ENCODE results near the gene GNAO1.

GNAO1 gene

GRCh38 chr16:56356276-56357240 lies 165.3 kb downstream of the GNAO1 start:
- Histone ChIP-seq H3K56ac (ENCODE audit: low read length) (peak overlapping the region; percentile 88), H3K4ac (ENCODE audit: low read depth, low read length) (no peak overlapping the region), H2AK5ac (ENCODE audit: low read length) (no peak overlapping the region), H4K5ac (ENCODE audit: low read length) (no peak overlapping the region), H3K9ac (ENCODE audit: low read length) (peak overlapping the region; percentile 66), H3K27me3 (ENCODE audit: insufficient read depth, low read length, poor library complexity) (no peaks in the 10 kb centered on the region), H4K8ac (ENCODE audit: low read depth, low read length) (no peak overlapping the region), H3K27ac (ENCODE audit: low read depth, low read length) (peak overlapping the region; percentile 50), H3K23ac (ENCODE audit: low read length) (no peak overlapping the region), H2BK5ac (ENCODE audit: low read length) (no peak overlapping the region), H3K4me2 (ENCODE audit: low read length) (peak overlapping the region; percentile 31), H3K4me1 (ENCODE audit: control insufficient read depth, low read depth, low read length) (peaks cover 6% of the 10 kb centered on the region), H3K4me3 (ENCODE audit: low read length) (no peak overlapping the region), H2BK120ac (ENCODE audit: low read depth, low read length) (no peak overlapping the region), H3K36me3 (ENCODE audit: control insufficient read depth, insufficient read depth, low read length) (no peaks in the 10 kb centered on the region), H3K79me1 (ENCODE audit: low read length) (no peaks in the 10 kb centered on the region), H2BK15ac (replicated peaks; ENCODE audit: low read depth) (no peak overlapping the region), H3K79me2 (ENCODE audit: control insufficient read depth, insufficient read depth, low read length) (no peaks in the 10 kb centered on the region), H3K18ac (ENCODE audit: low read length) (no peak overlapping the region)
- DNase-seq: peak; percentile 96
- no CpG with 5 or more reads among the region's 33 CpGs for WGBS (ENCODE audit: extremely low coverage, insufficient coverage, low lambda C conversion rate)

GRCh38 chr16:56357241-56357764 lies 166.0 kb downstream of the GNAO1 start:
- WGBS (ENCODE audit: extremely low coverage, insufficient coverage, low lambda C conversion rate): no CpG with 5 or more reads among the region's 13 CpGs
- Histone ChIP-seq H2BK120ac (ENCODE audit: low read depth, low read length) (no peak overlapping the region), H3K4me2 (ENCODE audit: low read length) (no peak overlapping the region), H3K79me1 (ENCODE audit: low read length) (no peaks in the 10 kb centered on the region), H4K5ac (ENCODE audit: low read length) (no peak overlapping the region), H3K27ac (ENCODE audit: low read depth, low read length) (no peak overlapping the region), H3K36me3 (ENCODE audit: control insufficient read depth, insufficient read depth, low read length) (no peaks in the 10 kb centered on the region), H3K4me3 (ENCODE audit: low read length) (no peak overlapping the region), H4K8ac (ENCODE audit: low read depth, low read length) (peak overlapping the region; percentile 1), H3K27me3 (ENCODE audit: insufficient read depth, low read length, poor library complexity) (no peaks in the 10 kb centered on the region), H3K9ac (ENCODE audit: low read length) (peak overlapping the region; percentile 35), H2BK5ac (ENCODE audit: low read length) (peak overlapping the region; percentile 4), H3K4me1 (ENCODE audit: control insufficient read depth, low read depth, low read length) (peaks cover 6% of the 10 kb centered on the region), H3K23ac (ENCODE audit: low read length) (no peak overlapping the region), H3K79me2 (ENCODE audit: control insufficient read depth, insufficient read depth, low read length) (no peaks in the 10 kb centered on the region), H2AK5ac (ENCODE audit: low read length) (no peak overlapping the region), H2BK15ac (replicated peaks; ENCODE audit: low read depth) (no peak overlapping the region), H3K4ac (ENCODE audit: low read depth, low read length) (no peak overlapping the region), H3K56ac (ENCODE audit: low read length) (peak overlapping the region; percentile 54), H3K18ac (ENCODE audit: low read length) (peak overlapping the region; percentile 42)
- DNase-seq: peak; percentile 29

- Histone ChIP-seq H3K4me3 (ENCODE audit: low read length) (no peak overlapping the region), H3K23ac (ENCODE audit: low read length) (no peak overlapping the region), H2BK5ac (ENCODE audit: low read length) (no peak overlapping the region), H2BK120ac (ENCODE audit: low read depth, low read length) (no peak overlapping the region), H3K27ac (ENCODE audit: low read depth, low read length) (no peak overlapping the region), H3K18ac (ENCODE audit: low read length) (peak overlapping the region; percentile 42), H3K27me3 (ENCODE audit: insufficient read depth, low read length, poor library complexity) (no peaks in the 10 kb centered on the region), H2AK5ac (ENCODE audit: low read length) (no peak overlapping the region), H3K4ac (ENCODE audit: low read depth, low read length) (no peak overlapping the region), H4K8ac (ENCODE audit: low read depth, low read length) (no peak overlapping the region), H2BK15ac (replicated peaks; ENCODE audit: low read depth) (no peak overlapping the region), H3K56ac (ENCODE audit: low read length) (peak overlapping the region; percentile 54), H3K4me1 (ENCODE audit: control insufficient read depth, low read depth, low read length) (peaks cover 6% of the 10 kb centered on the region), H3K36me3 (ENCODE audit: control insufficient read depth, insufficient read depth, low read length) (no peaks in the 10 kb centered on the region), H3K9ac (ENCODE audit: low read length) (no peak overlapping the region), H3K79me1 (ENCODE audit: low read length) (no peaks in the 10 kb centered on the region), H3K79me2 (ENCODE audit: control insufficient read depth, insufficient read depth, low read length) (no peaks in the 10 kb centered on the region), H3K4me2 (ENCODE audit: low read length) (no peak overlapping the region), H4K5ac (ENCODE audit: low read length) (no peak overlapping the region)
- DNase-seq: peak; percentile 60
- no CpG with 5 or more reads among the region's 13 CpGs for WGBS (ENCODE audit: extremely low coverage, insufficient coverage, low lambda C conversion rate)
Measured at GRCh38 chr16:56357765-56358322, 166.6 kb downstream of the GNAO1 start.

- no CpG with 5 or more reads among the region's 15 CpGs for WGBS (ENCODE audit: extremely low coverage, insufficient coverage, low lambda C conversion rate)
- DNase-seq: no peak
- Histone ChIP-seq H3K27ac (ENCODE audit: low read depth, low read length) (no peak overlapping the region), H3K18ac (ENCODE audit: low read length) (no peak overlapping the region), H4K5ac (ENCODE audit: low read length) (no peak overlapping the region), H2BK15ac (replicated peaks; ENCODE audit: low read depth) (no peak overlapping the region), H3K4me3 (ENCODE audit: low read length) (no peak overlapping the region), H3K27me3 (ENCODE audit: insufficient read depth, low read length, poor library complexity) (no peaks in the 10 kb centered on the region), H3K56ac (ENCODE audit: low read length) (no peak overlapping the region), H3K9ac (ENCODE audit: low read length) (no peak overlapping the region), H3K4me1 (ENCODE audit: control insufficient read depth, low read depth, low read length) (peaks cover 6% of the 10 kb centered on the region), H3K4ac (ENCODE audit: low read depth, low read length) (no peak overlapping the region), H3K36me3 (ENCODE audit: control insufficient read depth, insufficient read depth, low read length) (no peaks in the 10 kb centered on the region), H2BK120ac (ENCODE audit: low read depth, low read length) (no peak overlapping the region), H2AK5ac (ENCODE audit: low read length) (no peak overlapping the region), H3K79me2 (ENCODE audit: control insufficient read depth, insufficient read depth, low read length) (no peaks in the 10 kb centered on the region), H2BK5ac (ENCODE audit: low read length) (no peak overlapping the region), H3K79me1 (ENCODE audit: low read length) (no peaks in the 10 kb centered on the region), H4K8ac (ENCODE audit: low read depth, low read length) (no peak overlapping the region), H3K4me2 (ENCODE audit: low read length) (no peak overlapping the region), H3K23ac (ENCODE audit: low read length) (no peak overlapping the region)
Measured at GRCh38 chr16:56360117-56361008, 169.1 kb downstream of the GNAO1 start.

- Histone ChIP-seq H3K36me3 (ENCODE audit: control insufficient read depth, insufficient read depth, low read length) (peaks cover 2% of the 10 kb centered on the region), H4K5ac (ENCODE audit: low read length) (no peak overlapping the region), H4K8ac (ENCODE audit: low read depth, low read length) (no peak overlapping the region), H3K4ac (ENCODE audit: low read depth, low read length) (no peak overlapping the region), H3K27me3 (ENCODE audit: insufficient read depth, low read length, poor library complexity) (no peaks in the 10 kb centered on the region), H3K23ac (ENCODE audit: low read length) (no peak overlapping the region), H3K79me2 (ENCODE audit: control insufficient read depth, insufficient read depth, low read length) (no peaks in the 10 kb centered on the region), H3K4me1 (ENCODE audit: control insufficient read depth, low read depth, low read length) (peaks cover 2% of the 10 kb centered on the region), H3K18ac (ENCODE audit: low read length) (no peak overlapping the region), H2AK5ac (ENCODE audit: low read length) (no peak overlapping the region), H2BK120ac (ENCODE audit: low read depth, low read length) (no peak overlapping the region), H2BK5ac (ENCODE audit: low read length) (no peak overlapping the region), H2BK15ac (replicated peaks; ENCODE audit: low read depth) (no peak overlapping the region), H3K9ac (ENCODE audit: low read length) (no peak overlapping the region), H3K4me2 (ENCODE audit: low read length) (no peak overlapping the region), H3K56ac (ENCODE audit: low read length) (no peak overlapping the region), H3K4me3 (ENCODE audit: low read length) (no peak overlapping the region), H3K79me1 (ENCODE audit: low read length) (no peaks in the 10 kb centered on the region), H3K27ac (ENCODE audit: low read depth, low read length) (no peak overlapping the region)
- DNase-seq: no peak
- WGBS (ENCODE audit: extremely low coverage, insufficient coverage, low lambda C conversion rate): no CpG with 5 or more reads among the region's 15 CpGs
Measured at GRCh38 chr16:56362057-56362655, 170.9 kb downstream of the GNAO1 start.

Data from mesendoderm (in vitro differentiated cells).